ENCODE results near the gene TNIK.

GRCh38 chr3:171054921-171055320 lies 405.3 kb downstream of the TNIK start:
- TF ChIP-seq CTCF (IDR thresholded peaks at IDR 0.05) (no peak), POLR2A (IDR thresholded peaks at IDR 0.05) (no peak)
